Measurements from ENCODE around the gene FGD6. TPM values are rescaled to one million over a fixed set of nuclear protein-coding genes. Genes with fewer than 3 reads are reported as not detected.

Gene FGD6
- total RNA-seq (2022; extraction: Qiagen RNA extraction; ENCODE audit: low read depth), result 11.0 to 18.7 TPM (median 15.5 TPM) in 5 replicates

GRCh38 chr12:95217377-95218149 is at the start of gene FGD6, which contains the start of gene VEZT:
FGD6 (minus strand) TSS chr12:95217467; CDS start chr12:95217240, 227 bp downstream.
VEZT (plus strand) TSS chr12:95217807; CDS start chr12:95217851, 44 bp downstream.

GRCh38 chr12:95072900-95073697 is 144.2 kb downstream of the FGD6 start, which contains the start of gene NR2C1:
NR2C1 (minus strand) TSS chr12:95073618; CDS start chr12:95067384, 6,234 bp downstream.

Other genes starting within 250 kb of the FGD6 start
- gene NDUFA12, start 213.8 kb downstream of the FGD6 start, total RNA-seq (2022; extraction: Qiagen RNA extraction; ENCODE audit: low read depth), result 124 to 206 TPM (median 144 TPM) in 5 replicates
- 15.4 to 30.4 TPM (median 26.8 TPM) in 5 replicates for gene NR2C1, start 143.8 kb downstream of the FGD6 start, total RNA-seq (2022; extraction: Qiagen RNA extraction; ENCODE audit: low read depth)
- gene VEZT, start 340 bp upstream of the FGD6 start, total RNA-seq (2022; extraction: Qiagen RNA extraction; ENCODE audit: low read depth), result 52.1 to 88.7 TPM (median 62.0 TPM) in 5 replicates

Data from A549 treated with ZK216348 at 1 μM for 4 hours (cell line).